ENCODE measurements around the gene SLITRK5. TPM values are rescaled to one million over a fixed set of nuclear protein-coding genes. Genes with fewer than 3 reads are reported as not detected.

The SLITRK5 gene, protein sequence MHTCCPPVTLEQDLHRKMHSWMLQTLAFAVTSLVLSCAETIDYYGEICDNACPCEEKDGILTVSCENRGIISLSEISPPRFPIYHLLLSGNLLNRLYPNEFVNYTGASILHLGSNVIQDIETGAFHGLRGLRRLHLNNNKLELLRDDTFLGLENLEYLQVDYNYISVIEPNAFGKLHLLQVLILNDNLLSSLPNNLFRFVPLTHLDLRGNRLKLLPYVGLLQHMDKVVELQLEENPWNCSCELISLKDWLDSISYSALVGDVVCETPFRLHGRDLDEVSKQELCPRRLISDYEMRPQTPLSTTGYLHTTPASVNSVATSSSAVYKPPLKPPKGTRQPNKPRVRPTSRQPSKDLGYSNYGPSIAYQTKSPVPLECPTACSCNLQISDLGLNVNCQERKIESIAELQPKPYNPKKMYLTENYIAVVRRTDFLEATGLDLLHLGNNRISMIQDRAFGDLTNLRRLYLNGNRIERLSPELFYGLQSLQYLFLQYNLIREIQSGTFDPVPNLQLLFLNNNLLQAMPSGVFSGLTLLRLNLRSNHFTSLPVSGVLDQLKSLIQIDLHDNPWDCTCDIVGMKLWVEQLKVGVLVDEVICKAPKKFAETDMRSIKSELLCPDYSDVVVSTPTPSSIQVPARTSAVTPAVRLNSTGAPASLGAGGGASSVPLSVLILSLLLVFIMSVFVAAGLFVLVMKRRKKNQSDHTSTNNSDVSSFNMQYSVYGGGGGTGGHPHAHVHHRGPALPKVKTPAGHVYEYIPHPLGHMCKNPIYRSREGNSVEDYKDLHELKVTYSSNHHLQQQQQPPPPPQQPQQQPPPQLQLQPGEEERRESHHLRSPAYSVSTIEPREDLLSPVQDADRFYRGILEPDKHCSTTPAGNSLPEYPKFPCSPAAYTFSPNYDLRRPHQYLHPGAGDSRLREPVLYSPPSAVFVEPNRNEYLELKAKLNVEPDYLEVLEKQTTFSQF
- polyA plus RNA-seq: under 1 TPM; 0.01 to 0.11 (median 0.07) TPM

DNA sequence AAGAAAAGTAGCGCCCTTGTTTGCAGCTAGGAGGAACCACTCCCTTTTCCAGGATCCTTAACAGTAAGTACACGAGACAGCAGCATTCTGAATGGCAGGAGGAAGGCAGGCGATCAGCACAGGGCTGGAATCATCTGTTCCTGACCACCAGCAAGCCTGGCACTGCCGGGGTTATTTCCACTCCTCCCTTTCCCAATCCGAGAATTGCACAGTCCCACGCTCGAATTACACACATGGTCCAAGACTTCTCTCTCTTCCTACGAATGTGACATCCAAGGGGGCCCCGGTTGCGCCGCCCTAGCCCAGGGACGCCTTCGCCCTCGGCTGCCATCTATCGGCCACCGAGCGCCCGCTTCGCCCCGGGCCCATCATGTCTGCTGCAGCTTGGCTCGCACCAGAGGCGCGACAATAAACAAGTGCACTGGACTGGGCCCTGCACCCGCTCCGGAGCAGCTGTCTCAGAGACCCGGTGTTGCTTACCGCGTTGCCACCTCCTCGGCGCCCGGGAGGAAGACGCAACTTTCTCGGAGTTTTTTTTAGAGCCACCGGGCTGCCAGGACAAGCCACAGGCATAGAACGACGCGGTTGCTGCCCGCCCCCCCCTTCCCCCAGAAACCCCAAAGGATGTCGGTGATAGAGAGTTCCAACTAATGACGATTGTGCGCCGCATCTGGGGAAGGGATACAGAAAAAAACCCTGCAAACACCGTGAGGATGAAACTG is at the start of gene SLITRK5:
Gene SLITRK5, plus strand, starts transcription at position 341 of the 722 bp plus-strand sequence. CDS start 4,018 bp downstream, outside the sequence.
- H3K27ac ChIP-seq (ENCODE audit: low read depth, low read length): no peak within 1 kb of the TSS
- WGBS, 3 donors: 0 to 1% (median 0%) methylated on average over 43 of the region's 43 CpGs

DNA sequence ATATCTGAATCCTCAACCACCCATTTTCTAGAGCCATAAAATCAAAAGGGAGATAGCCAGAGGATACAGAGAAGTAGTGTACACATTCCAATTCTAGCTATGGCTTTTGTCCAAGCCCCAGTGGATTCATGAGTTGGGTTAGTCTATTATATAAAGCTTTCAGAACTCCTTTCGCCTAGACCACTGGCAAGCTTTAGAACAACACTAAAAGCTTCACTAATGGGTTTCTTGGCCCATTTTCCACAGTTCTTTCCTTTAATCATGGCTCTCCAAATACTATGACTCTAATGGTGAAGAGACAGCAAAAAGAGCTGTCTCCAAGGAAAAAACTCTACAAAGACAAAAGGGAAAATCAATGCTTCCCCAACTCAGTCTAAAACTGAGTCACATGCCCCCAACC is 48.2 kb upstream of the SLITRK5 start:
- H3K27ac ChIP-seq (ENCODE audit: low read depth, low read length): no peak overlapping the region
- 39 to 73% (median 42%) methylated on average over 1 of the region's 1 CpG for whole genome bisulfite sequencing, 3 donors

DNA sequence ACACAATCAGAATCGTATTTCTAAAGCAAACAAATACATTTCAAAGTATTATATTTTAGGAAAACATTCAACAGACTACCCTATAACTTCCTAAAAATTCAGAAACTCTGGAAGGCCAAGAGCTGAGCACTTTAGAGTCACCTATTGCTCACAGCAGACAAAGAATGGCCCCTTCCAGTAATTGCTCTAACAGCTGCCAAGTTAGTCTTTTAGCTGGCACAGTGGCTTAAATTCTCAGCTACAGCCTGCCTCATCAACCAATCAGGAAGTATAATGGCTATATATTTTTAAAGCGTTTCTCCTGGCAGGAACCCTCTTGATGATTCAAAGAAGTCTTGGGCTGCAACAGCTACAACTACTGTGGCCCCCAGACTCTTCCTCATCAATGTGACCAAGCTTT is 14.9 kb upstream of the SLITRK5 start:
- no peak overlapping the region for H3K27ac ChIP-seq (ENCODE audit: low read depth, low read length)
- WGBS, 3 donors: 7 to 17% (median 13%) methylated on average over 2 of the region's 2 CpGs

DNA sequence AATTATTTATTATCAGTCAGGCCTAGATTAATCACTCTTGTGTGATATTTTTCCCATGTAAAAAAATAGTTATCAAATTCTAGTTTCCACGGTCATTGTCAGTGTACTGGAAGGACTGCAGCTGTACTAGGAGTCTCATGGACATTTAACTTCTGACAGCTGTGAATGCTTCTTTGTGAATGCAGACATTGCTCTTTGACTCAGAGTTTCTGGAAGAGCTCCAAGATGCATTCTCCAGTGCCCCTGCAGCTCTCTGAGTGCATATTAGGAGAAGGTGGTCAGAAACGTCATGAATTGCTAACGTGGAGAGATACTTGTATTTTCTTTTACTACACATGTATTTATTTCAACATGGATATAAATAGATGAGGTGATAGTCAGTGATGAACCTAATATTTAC is 9.7 kb upstream of the SLITRK5 start:
- no peak overlapping the region for H3K27ac ChIP-seq (ENCODE audit: low read depth, low read length)
- whole genome bisulfite sequencing, 3 donors: 48 to 58% (median 54%) methylated on average over 3 of the region's 3 CpGs

DNA sequence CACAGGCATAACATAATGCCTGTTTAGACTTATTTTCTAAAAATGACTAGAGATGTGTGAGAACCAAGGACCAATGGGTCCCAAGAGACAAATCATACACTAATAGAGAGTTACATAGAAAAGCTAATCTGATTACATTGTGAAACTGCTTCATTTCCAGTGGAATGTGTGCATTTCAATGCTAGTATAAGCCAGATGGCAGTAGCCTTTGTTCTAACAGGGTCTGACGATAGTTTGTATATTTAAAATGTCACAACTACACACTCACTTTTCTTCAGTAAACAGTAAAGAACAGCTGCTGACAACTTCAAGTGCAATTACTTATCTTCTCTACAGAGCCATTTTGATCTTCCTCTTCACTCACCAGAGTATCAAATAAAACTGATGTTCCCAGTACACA is 4.3 kb upstream of the SLITRK5 start:
- H3K27ac ChIP-seq (ENCODE audit: low read depth, low read length): no peak overlapping the region
- 53 to 63% (median 58%) methylated on average over 1 of the region's 1 CpG for WGBS, 3 donors

DNA sequence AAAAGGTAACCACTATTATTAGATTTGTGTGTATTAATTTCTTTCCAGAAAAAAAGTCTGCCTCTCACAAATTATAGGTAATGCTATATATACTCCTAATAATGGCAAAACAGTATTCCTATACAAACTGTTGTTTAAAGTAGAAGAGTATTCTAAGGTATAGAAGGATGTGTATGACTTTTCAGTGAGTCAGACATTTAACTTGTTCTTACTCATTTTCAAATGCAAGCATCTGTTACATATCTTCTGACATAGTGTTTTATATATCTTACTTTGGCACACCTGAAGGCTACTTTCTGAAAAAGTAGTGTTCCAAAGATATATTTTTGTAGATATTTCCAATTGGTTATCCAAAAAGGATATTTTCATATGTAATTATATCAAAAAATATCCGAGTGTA is 3.5 kb upstream of the SLITRK5 start:
- H3K27ac ChIP-seq (ENCODE audit: low read depth, low read length): no peak overlapping the region
- 63 to 73% (median 67%) methylated on average over 1 of the region's 1 CpG for WGBS, 3 donors

DNA sequence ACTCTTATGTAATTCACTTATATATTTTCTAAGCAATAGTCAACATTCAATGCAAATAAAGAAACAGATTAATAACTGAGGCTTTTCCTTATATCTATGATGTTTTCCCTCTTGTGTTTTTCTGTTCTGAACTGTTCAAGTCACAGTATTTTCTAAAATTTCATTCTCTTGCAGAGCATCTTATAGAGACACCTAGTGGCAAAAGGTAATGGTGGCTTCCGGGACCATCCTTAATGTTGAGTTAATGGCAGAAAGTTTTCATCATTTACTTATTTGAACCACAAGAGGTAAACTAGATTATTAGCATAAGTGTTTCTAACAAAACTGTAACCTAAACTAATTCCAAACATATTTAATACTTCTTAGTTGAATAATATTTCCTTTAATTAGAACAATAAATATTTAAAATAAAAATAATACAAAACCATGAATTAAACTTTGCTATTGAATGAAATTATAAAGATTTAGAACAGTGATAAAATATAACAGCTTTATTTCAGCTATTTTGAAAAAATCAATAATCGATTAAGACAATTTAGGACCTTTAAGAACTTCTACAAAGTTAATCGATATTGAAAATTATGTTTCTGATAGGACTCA is 1.7 kb upstream of the SLITRK5 start:
- no peak overlapping the region for H3K27ac ChIP-seq (ENCODE audit: low read depth, low read length)
- 33 to 39% (median 34%) methylated on average over 3 of the region's 3 CpGs for WGBS, 3 donors

DNA sequence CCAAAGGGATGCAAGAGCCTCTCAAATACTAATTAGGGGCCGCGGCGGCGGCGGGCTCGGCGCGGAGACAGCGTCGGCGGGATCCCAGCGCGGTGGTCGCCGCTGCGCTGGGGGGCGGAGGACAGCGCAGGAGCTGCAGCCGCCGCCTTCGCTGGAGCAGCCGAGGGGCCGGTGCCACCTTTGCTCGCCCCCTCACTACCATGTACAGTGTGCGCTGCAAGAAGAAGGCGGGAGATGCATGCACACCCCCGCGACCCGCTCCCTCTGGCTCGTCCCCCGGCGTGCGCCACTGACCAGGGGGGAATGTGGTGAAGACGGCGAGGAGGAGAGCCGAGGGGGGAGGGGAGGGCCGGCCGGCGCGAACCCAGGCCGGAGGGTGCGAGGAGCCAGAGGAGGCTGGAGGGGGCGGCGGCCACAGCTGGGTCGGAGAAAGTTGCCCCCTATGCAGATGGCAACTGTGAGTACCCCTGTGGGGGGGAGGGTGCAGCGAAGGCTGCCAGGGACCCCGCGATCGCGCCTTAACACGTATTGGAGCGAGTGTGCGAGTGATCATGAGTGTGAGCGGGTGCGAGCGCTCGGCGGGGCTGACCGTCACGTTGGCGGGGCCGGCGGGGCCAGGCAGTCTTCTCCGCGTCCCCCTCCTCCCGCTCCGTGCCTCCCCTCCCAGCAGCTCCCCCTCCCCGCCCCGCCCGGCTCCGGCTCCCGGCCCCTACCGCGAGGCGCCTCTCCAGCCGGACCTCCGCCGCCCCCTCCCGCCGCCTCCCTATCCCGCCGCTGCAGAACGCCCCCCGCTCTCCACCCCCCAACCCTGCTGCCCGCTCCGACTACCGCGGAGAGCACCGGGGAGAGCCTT is 808 bp downstream of the SLITRK5 start:
- 0 to 1% (median 1%) methylated on average over 67 to 89 of the region's 89 CpGs for WGBS, 3 donors
- no peak overlapping the region for H3K27ac ChIP-seq (ENCODE audit: low read depth, low read length)

DNA sequence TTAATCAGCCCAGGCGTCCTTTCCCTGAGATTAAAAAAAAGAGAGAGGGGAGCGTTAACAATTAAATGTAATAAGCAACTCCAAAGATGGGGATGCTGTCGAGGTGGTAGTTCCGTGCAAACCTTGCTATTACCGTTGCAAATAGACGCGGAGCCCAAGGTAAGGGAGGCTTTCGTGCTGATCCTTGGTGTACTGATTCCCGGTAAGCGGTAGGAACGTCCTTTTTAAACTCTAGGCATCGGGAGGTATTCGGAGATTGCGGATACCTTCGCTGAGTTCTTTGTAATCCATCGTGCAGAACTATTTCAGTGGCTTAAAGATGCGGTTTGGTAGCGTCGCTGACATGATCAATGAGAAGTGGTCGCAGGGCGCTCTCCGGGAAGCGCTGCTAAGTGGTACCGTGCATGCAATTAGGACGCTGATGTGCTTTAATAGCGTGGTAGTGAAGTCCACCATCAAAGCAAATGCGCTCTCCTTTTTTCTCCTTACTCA is 3.1 kb downstream of the SLITRK5 start:
- no peak overlapping the region for H3K27ac ChIP-seq (ENCODE audit: low read depth, low read length)
- WGBS, 3 donors: 2 to 5% (median 4%) methylated on average over 27 of the region's 27 CpGs

DNA sequence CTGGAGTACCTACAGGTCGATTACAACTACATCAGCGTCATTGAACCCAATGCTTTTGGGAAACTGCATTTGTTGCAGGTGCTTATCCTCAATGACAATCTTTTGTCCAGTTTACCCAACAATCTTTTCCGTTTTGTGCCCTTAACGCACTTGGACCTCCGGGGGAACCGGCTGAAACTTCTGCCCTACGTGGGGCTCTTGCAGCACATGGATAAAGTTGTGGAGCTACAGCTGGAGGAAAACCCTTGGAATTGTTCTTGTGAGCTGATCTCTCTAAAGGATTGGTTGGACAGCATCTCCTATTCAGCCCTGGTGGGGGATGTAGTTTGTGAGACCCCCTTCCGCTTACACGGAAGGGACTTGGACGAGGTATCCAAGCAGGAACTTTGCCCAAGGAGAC is 4.7 kb downstream of the SLITRK5 start:
- H3K27ac ChIP-seq (ENCODE audit: low read depth, low read length): no peak overlapping the region
- 48 to 74% (median 69%) methylated on average over 10 of the region's 10 CpGs for WGBS, 3 donors

DNA sequence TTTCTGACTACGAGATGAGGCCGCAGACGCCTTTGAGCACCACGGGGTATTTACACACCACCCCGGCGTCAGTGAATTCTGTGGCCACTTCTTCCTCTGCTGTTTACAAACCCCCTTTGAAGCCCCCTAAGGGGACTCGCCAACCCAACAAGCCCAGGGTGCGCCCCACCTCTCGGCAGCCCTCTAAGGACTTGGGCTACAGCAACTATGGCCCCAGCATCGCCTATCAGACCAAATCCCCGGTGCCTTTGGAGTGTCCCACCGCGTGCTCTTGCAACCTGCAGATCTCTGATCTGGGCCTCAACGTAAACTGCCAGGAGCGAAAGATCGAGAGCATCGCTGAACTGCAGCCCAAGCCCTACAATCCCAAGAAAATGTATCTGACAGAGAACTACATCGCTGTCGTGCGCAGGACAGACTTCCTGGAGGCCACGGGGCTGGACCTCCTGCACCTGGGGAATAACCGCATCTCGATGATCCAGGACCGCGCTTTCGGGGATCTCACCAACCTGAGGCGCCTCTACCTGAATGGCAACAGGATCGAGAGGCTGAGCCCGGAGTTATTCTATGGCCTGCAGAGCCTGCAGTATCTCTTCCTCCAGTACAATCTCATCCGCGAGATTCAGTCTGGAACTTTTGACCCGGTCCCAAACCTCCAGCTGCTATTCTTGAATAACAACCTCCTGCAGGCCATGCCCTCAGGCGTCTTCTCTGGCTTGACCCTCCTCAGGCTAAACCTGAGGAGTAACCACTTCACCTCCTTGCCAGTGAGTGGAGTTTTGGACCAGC is 5.3 kb downstream of the SLITRK5 start:
- H3K27ac ChIP-seq (ENCODE audit: low read depth, low read length): no peak overlapping the region
- 43 to 75% (median 69%) methylated on average over 33 of the region's 33 CpGs for WGBS, 3 donors

DNA sequence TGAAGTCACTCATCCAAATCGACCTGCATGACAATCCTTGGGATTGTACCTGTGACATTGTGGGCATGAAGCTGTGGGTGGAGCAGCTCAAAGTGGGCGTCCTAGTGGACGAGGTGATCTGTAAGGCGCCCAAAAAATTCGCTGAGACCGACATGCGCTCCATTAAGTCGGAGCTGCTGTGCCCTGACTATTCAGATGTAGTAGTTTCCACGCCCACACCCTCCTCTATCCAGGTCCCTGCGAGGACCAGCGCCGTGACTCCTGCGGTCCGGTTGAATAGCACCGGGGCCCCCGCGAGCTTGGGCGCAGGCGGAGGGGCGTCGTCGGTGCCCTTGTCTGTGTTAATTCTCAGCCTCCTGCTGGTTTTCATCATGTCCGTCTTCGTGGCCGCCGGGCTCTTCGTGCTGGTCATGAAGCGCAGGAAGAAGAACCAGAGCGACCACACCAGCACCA is 5.9 kb downstream of the SLITRK5 start:
- no peak overlapping the region for H3K27ac ChIP-seq (ENCODE audit: low read depth, low read length)
- WGBS, 3 donors: 20 to 48% (median 44%) methylated on average over 28 to 29 of the region's 29 CpGs

DNA sequence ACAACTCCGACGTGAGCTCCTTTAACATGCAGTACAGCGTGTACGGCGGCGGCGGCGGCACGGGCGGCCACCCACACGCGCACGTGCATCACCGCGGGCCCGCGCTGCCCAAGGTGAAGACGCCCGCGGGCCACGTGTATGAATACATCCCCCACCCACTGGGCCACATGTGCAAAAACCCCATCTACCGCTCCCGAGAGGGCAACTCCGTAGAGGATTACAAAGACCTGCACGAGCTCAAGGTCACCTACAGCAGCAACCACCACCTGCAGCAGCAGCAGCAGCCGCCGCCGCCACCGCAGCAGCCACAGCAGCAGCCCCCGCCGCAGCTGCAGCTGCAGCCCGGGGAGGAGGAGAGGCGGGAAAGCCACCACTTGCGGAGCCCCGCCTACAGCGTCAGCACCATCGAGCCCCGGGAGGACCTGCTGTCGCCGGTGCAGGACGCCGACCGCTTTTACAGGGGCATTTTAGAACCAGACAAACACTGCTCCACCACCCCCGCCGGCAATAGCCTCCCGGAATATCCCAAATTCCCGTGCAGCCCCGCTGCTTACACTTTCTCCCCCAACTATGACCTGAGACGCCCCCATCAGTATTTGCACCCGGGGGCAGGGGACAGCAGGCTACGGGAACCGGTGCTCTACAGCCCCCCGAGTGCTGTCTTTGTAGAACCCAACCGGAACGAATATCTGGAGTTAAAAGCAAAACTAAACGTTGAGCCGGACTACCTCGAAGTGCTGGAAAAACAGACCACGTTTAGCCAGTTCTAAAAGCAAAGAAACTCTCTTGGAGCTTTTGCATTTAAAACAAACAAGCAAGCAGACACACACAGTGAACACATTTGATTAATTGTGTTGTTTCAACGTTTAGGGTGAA is 6.6 kb downstream of the SLITRK5 start:
- no peak overlapping the region for H3K27ac ChIP-seq (ENCODE audit: low read depth, low read length)

DNA sequence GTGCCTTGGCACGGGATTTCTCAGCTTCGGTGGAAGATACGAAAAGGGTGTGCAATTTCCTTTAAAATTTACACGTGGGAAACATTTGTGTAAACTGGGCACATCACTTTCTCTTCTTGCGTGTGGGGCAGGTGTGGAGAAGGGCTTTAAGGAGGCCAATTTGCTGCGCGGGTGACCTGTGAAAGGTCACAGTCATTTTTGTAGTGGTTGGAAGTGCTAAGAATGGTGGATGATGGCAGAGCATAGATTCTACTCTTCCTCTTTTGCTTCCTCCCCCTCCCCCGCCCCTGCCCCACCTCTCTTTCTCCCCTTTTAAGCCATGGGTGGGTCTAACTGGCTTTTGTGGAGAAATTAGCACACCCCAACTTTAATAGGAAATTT is 7.2 kb downstream of the SLITRK5 start:
- WGBS, 3 donors: 13 to 28% (median 27%) methylated on average over 8 of the region's 8 CpGs
- H3K27ac ChIP-seq (ENCODE audit: low read depth, low read length): no peak overlapping the region

More for the DNA sequence above, 6.6 kb downstream of the SLITRK5 start:
- WGBS, 3 donors: 2 to 9% (median 6%) methylated on average over 56 to 60 of the region's 60 CpGs

DNA sequence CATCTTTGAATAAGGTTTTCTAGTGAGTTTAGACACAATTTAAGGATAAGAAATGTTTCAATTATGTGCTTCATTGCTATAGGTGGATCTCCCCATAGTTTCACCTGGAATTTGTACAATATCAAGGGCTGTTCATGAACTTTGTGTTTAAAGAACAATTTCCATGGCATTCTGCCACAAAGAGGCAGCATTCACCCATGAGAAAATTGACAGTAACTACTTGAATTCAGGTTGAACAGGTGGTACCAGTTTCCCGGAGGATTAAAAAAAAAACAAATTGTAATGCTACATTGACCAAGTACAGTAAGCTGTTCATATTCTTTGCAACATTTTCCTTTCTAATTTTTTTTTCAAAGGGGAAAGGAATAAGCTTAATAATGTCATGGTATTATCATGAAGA is 9.1 kb downstream of the SLITRK5 start:
- H3K27ac ChIP-seq (ENCODE audit: low read depth, low read length): no peak overlapping the region
- 14 to 44% (median 32%) methylated on average over 1 of the region's 1 CpG for WGBS, 3 donors

Data from adipose tissue (tissue), 3 donors.